Lower lobe of right lung (tissue), 2 donors: Measurements from ENCODE around the gene FGD3. TPM values are rescaled to one million over a fixed set of nuclear protein-coding genes. Genes with fewer than 3 reads are reported as not detected.

Experiments
- ATAC-seq, 2 donors: fragments of 200-7000 bp; cut with Tn5 transposase; one replicate each; pipeline ENCODE4 v1.9.1; 2020 to 2022; ENCODE audit warnings: mild to moderate bottlenecking in 2 of 2, moderate library complexity in 2 of 2
- DNase-seq: peaks from one replicate; pipeline ENCODE4 v3.0.0-alpha.2; 2020
- H3K27ac ChIP-seq: fragments of 200-600 bp; one replicate; pipeline ENCODE4 v1.8.0; 2022
- H3K27me3 ChIP-seq: fragments of 200-600 bp; one replicate; pipeline ENCODE4 v1.8.0; 2022; ENCODE audit warnings: low read depth
- H3K36me3 ChIP-seq: fragments of 200-600 bp; one replicate; pipeline ENCODE4 v1.8.0; 2022; ENCODE audit warnings: mild to moderate bottlenecking
- H3K4me1 ChIP-seq: fragments of 200-600 bp; one replicate; pipeline ENCODE4 v1.8.0; 2022
- H3K4me3 ChIP-seq: fragments of 200-600 bp; one replicate; pipeline ENCODE4 v1.8.0; 2022; ENCODE audit warnings: mild to moderate bottlenecking
- H3K9me3 ChIP-seq: fragments of 200-600 bp; one replicate; pipeline ENCODE4 v1.8.0; 2022
- CTCF ChIP-seq: fragments of 200-600 bp; IDR thresholded peaks from one replicate; pipeline ENCODE4 v1.8.0; 2022; ENCODE audit warnings: antibody characterized with exemption, mild to moderate bottlenecking
- intact Hi-C: fragments of 100-400 bp; cut with DNase I; formaldehyde crosslinking; loops from one replicate; pipeline ENCODE4 v1.11.0; 2022
- total RNA-seq: library from RNA; stranded (reverse); fragmentation: NEBNext Ultra II Directional; extraction: Animal tissue kit (Norgen Biotek cat#: 25700); gene quantifications from one replicate; pipeline ENCODE4 v1.2.1, GENCODE V29; 2021
- donor health status: DM: no; HTN: yes; CAD: no; lungs with severe emphysema.

The FGD3 gene
- total RNA-seq, 1 donor from 2014 or later, result 23.9 TPM

GRCh38 chr9:93082841-93083411 lies 135.6 kb downstream of the FGD3 start:
- intact Hi-C loops, result no loop called here
- H3K4me1 ChIP-seq, result peaks cover 9% of the 10 kb centered on the region
- peak overlapping the region; percentile 61 for H3K27ac ChIP-seq
- no peak overlapping the region for H3K4me3 ChIP-seq
- H3K27me3 ChIP-seq, result no peaks in the 10 kb centered on the region
- no peaks in the 10 kb centered on the region for H3K36me3 ChIP-seq
- ATAC-seq (peak; percentile 48 to 49), DNase-seq (peak; percentile 54)
- H3K9me3 ChIP-seq, result no peaks in the 10 kb centered on the region
- TF ChIP-seq CTCF, result no peak

- Histone ChIP-seq H3K4me1 (peaks cover 9% of the 10 kb centered on the region), H3K27me3 (no peaks in the 10 kb centered on the region), H3K27ac (peak overlapping the region; percentile 61), H3K4me3 (no peak overlapping the region), H3K9me3 (no peaks in the 10 kb centered on the region), H3K36me3 (no peaks in the 10 kb centered on the region)
- ATAC-seq, result peak; percentile 53 to 75
- TF ChIP-seq CTCF, result no peak
- peak; percentile 54 for DNase-seq
- intact Hi-C loops, result no loop called here
Observed at GRCh38 chr9:93083592-93084470, 136.5 kb downstream of the FGD3 start.

- ATAC-seq (no peak), DNase-seq (peak; percentile 31)
- no peaks in the 10 kb centered on the region for H3K27me3 ChIP-seq
- H3K36me3 ChIP-seq, result no peaks in the 10 kb centered on the region
- no peaks in the 10 kb centered on the region for H3K9me3 ChIP-seq
- peaks cover 9% of the 10 kb centered on the region for H3K4me1 ChIP-seq
- no peak overlapping the region for H3K4me3 ChIP-seq
- TF ChIP-seq CTCF, result no peak
- intact Hi-C loops, result no loop called here
- no peak overlapping the region for H3K27ac ChIP-seq
Observed at GRCh38 chr9:93084471-93084881, 137.2 kb downstream of the FGD3 start.

- Histone ChIP-seq H3K27me3 (no peaks in the 10 kb centered on the region), H3K27ac (no peak overlapping the region), H3K4me3 (no peak overlapping the region), H3K4me1 (peaks cover 9% of the 10 kb centered on the region), H3K36me3 (no peaks in the 10 kb centered on the region), H3K9me3 (no peaks in the 10 kb centered on the region)
- DNase-seq (peak; percentile 19), ATAC-seq (no peak)
- TF ChIP-seq CTCF, result no peak
- intact Hi-C loops, result no loop called here
Observed at GRCh38 chr9:93085676-93086075, 138.4 kb downstream of the FGD3 start.

Other genes starting within 250 kb of the FGD3 start
- gene BICD2, start 182.7 kb upstream of the FGD3 start, total RNA-seq, result 34.9 TPM
- gene ZNF484, start 69.5 kb upstream of the FGD3 start, total RNA-seq, result 9.0 TPM
- 5.3 TPM for gene SUSD3, start 111.2 kb downstream of the FGD3 start, total RNA-seq
- gene CARD19, start 148.7 kb downstream of the FGD3 start, total RNA-seq, result 25.6 TPM
- 46.6 TPM for gene NINJ1, start 186.7 kb downstream of the FGD3 start, total RNA-seq
- gene WNK2, start 236.6 kb downstream of the FGD3 start, total RNA-seq, result 7.7 TPM